DND-41 (cell line): ENCODE data around the gene TJP3.

Experiments used
- CTCF ChIP-seq: IDR thresholded peaks from 2 replicates; pipeline ENCODE4 v1.5.1; 2012; ENCODE audit warnings: borderline replicate concordance, low read length, moderate library complexity, mild to moderate bottlenecking; ENCODE audit not compliant: poor library complexity, severe bottlenecking; ENCODE audit errors: extremely low read depth
- EZH2 ChIP-seq: IDR thresholded peaks from 3 replicates; pipeline ENCODE4 v1.6.1; 2012; ENCODE audit warnings: borderline replicate concordance, low read depth, mild to moderate bottlenecking, moderate library complexity, low read length, inconsistent platforms; ENCODE audit not compliant: severe bottlenecking

GRCh38 chr19:3767050-3767449 lies 58.9 kb downstream of the TJP3 start:
- no peak for TF ChIP-seq CTCF
- TF ChIP-seq EZH2: no peak
